Ramos (cell line): ENCODE measurements around the gene USP7.
"Not testable (repeated sequence)": the region's sequence is repeated elsewhere in the genome, so short reads cannot be mapped to it uniquely, and the experiment has no call there.

Source experiments
- in situ Hi-C: fragments of 300-500 bp; cut with MboI; formaldehyde crosslinking; loops from one replicate; pipeline ENCODE4 v1.14.3; 2022; ENCODE audit warnings: low sequenced_read_pairs; ENCODE audit not compliant: unreplicated experiment

USP7 gene

DNA sequence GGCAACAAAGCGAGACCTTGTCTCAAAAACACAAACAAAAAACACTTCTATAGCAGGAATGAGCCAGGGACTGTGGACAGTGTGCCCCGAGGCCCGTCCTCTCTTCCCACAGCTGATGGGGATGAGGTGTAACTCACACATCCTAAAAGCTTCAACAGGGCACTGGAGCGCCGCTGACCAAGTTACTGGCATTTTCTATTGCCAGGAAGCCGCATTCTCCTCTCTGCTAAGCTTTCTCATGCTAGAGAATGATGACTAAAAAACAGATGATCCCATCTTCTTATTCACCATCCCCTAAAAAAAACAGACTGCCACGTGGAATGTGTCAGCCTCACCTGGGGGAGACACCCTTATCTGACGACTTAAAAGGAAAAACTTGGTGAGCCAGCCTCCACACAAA, 111.2 kb downstream of the USP7 start:
- in situ Hi-C loops: no loop called here

DNA sequence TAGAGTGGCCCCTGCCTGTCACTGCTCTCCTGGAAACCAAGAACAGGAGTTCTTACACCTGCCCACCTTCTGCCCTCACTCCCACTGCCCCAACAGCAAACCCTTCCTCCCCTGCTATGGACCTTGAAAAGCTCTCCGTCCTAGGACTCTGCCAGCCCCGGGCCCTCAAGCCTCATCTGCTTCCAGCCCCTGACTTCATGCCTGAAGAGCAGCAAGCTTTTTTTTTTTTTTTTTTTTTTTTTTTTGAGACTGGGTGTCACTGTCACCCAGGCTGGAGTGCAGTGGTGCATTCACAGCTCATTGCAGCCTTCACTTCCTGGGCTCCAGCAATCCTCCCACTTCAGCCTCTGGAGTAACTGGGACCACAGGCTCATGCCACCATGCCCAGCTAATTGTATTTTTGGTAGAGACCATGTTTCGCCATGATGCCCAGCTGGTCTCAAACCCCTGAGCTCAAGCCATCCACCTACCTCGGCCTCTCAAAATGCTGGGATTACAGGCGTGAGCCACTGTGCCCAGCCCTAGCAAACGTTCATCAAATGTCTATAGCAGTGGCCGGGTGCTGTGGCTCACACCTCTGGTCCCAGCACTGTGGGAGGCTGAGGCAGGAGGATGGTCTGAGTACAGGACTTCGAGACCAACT, 111.8 kb downstream of the USP7 start:
- in situ Hi-C loops: no loop called here

DNA sequence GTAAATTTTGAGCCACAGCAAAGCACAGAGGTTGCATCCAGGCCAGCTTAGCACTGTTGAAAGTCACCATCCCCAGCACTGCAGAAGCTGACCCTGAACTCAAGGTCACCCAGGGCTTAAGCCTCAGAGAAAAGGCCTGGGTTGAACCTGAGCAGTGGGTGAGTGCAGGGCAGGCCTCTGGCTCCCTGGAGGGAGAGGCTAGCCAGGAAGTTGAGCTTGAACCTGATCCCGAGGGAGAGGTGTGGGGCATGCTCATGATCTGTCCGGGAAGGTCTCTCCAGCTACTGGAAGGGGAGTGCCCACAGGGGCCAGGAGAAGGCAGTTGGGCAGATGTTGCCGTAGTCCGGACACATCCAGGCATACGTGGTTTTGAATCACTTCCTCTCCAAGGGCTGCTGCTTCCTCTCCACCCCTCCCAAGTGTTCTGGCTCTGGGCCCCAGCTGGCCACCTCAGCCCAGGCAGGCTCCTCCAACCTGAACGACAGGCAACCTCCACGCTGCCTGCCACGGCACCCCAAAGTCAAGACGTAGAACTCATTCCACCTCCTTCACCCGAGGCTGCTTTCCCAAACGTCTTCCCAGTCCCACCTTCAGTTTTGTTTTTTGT, 113.3 kb downstream of the USP7 start:
- in situ Hi-C loops: no loop called here

- in situ Hi-C loops: no loop called here
Measured at GRCh38 chr16:8849411-8850011, 114.2 kb downstream of the USP7 start.

GRCh38 chr16:8848939-8849391, 114.7 kb downstream of the USP7 start:
- in situ Hi-C loops: no loop called here

GRCh38 chr16:8848231-8848938, 115.3 kb downstream of the USP7 start:
- in situ Hi-C loops: no loop called here

GRCh38 chr16:8847623-8848022, 116.1 kb downstream of the USP7 start:
- in situ Hi-C loops: no loop called here

- in situ Hi-C loops: no loop called here
Measured at GRCh38 chr16:8847145-8847544, 116.6 kb downstream of the USP7 start.

GRCh38 chr16:8846401-8846932, 117.2 kb downstream of the USP7 start:
- in situ Hi-C loops: no loop called here

GRCh38 chr16:8845699-8846298, 117.9 kb downstream of the USP7 start:
- in situ Hi-C loops: no loop called here

GRCh38 chr16:8843296-8843695, 120.4 kb downstream of the USP7 start:
- in situ Hi-C loops: not testable (repeated sequence)
